Astrocyte of the cerebellum (primary cell): Measurements from ENCODE around the gene TCN2.
"Not testable (repeated sequence)": the region's sequence is repeated elsewhere in the genome, so short reads cannot be mapped to it uniquely, and the experiment has no call there.

Experiments used
- DNase-seq: peaks from one replicate; pipeline ENCODE4 v3.0.0-alpha.2; 2011; ENCODE audit warnings: low read depth
- H3K4me3 ChIP-seq: 2 replicates; pipeline ENCODE4 v1.5.1; 2011; ENCODE audit warnings: mild to moderate bottlenecking, low read depth, low read length, moderate library complexity
- CTCF ChIP-seq: IDR thresholded peaks from 2 replicates; pipeline ENCODE4 v1.5.1; 2012; ENCODE audit warnings: low read length, low read depth, moderate library complexity, mild to moderate bottlenecking; ENCODE audit errors: missing control alignments
- in situ Hi-C: cut with HindIII; loops from 2 replicates; pipeline ENCODE4 v1.10.0; 2017; ENCODE audit warnings: low sequenced_read_pairs

TCN2 gene

GRCh38 chr22:30591191-30591587 is 15.8 kb upstream of the TCN2 start:
- no peak for DNase-seq
- in situ Hi-C loops = no loop called here
- H3K4me3 ChIP-seq = peak overlapping the region; percentile 87
- no peak for TF ChIP-seq CTCF

DNA sequence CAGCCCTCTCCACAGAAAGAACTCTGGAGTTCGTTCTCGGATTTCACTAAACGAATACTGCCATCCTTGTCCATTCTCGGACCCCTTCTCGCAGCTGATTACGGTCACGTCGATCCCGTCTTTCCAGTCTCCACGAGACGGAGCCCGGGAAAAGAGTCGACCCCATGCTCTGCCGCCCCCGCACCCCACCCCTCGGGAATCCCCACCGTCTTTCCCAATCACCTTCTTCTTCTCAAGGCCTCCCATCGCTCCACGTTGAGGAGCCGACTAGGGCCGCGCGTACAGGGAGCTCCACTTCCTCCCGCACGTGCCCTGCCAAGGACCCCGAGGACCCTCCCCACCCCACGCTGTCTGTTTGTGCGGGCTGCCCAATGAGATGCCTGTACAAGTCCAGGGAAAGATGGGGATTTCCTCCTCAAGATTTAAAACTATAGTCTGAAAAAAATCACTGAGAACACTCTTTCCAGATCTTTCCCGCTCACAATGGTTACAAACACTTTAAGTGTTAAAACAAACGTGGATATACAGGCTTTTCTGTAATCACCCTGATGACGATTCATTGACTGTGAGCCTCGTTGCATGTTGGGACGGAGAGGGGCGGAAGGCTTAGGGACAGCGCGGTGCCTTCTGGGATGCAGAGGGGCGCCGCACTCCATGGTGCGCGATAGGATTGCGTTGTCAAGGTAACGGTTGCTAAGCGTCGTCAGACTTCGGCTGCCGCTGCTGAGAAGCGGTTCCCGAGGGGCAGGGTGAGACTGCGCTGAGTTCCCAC is 15.2 kb upstream of the TCN2 start, which contains the start of gene PES1:
PES1 (minus strand) TSS at position 323 of the 772 bp plus-strand sequence; CDS start at position 246, 77 bp downstream.
- H3K4me3 ChIP-seq = peak within 1 kb of the TSS; percentile 87
- in situ Hi-C loops = no loop called here

GRCh38 chr22:30592360-30592713 is 14.6 kb upstream of the TCN2 start:
- DNase-seq, in situ Hi-C loops: not testable (repeated sequence)
- H3K4me3 ChIP-seq = peak overlapping the region; percentile 29

More for the DNA sequence above, 15.2 kb upstream of the TCN2 start, which contains the start of gene PES1:
- DNase-seq = peak; percentile 97
- TF ChIP-seq CTCF = no peak

DNA sequence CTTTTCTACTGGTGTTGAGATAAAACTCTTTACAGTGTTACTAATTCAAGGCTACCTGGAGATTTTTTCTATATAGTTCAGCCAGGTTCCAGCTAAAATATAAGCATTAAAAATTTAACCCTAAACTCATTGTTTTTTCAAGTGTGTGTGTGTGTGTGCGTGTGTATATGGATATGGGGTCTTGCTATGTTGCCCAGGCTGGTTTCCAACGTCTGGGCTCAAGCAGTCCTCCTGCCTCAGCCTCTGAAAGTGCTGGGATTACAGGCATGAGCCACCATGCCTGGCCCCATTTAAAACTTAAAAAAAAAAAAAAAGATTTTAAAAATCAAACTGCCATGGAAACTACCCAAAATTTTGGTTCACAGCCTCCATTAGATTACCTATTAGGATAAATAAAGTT is 10.8 kb upstream of the TCN2 start:
- no peak for TF ChIP-seq CTCF
- no peak overlapping the region for H3K4me3 ChIP-seq
- in situ Hi-C loops = no loop called here

DNA sequence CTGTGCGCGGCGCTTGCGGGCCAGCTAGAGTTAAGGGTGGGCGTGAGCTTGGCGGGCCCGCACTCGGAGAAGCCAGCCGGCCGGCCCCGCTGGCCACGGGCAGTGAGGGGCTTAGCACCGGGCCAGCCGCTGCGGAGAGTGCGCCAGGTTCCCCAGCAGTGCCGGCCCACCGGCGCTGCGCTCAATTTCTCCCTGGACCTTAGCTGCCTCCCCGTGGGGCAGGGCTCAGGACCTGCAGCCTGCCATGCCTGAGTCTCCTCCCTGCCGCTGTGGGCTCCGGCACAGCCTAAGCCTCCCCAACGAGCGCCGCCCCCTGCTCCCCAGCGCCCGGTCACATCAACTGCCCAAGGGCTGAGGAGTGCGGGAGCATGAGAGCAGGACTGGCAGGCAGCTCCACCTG is 10.1 kb upstream of the TCN2 start:
- in situ Hi-C loops = no loop called here
- H3K4me3 ChIP-seq = no peak overlapping the region
- no peak for DNase-seq
- no peak for TF ChIP-seq CTCF

More for the DNA sequence above, 10.8 kb upstream of the TCN2 start:
- DNase-seq = no peak

DNA sequence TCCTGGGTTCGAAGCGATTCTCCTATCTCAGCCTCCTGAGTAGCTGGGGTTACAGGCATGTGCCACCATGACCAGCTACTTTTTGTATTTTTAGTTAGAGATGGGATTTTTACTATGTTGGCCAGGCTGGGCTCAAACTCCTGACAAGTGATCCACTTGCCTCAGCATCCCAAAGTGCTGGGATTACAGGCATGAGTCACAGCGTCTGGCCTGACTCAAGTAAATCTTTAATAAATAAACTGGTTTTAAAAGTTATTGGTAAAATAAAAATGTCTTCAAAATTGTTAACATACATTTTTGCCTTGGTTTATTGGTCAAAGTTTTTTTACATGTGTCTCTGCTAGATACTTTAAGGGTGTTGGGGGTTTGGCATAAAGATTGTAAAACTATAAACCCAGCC is 8.0 kb upstream of the TCN2 start:
- in situ Hi-C loops = no loop called here
- DNase-seq = no peak
- H3K4me3 ChIP-seq = no peak overlapping the region
- no peak for TF ChIP-seq CTCF

DNA sequence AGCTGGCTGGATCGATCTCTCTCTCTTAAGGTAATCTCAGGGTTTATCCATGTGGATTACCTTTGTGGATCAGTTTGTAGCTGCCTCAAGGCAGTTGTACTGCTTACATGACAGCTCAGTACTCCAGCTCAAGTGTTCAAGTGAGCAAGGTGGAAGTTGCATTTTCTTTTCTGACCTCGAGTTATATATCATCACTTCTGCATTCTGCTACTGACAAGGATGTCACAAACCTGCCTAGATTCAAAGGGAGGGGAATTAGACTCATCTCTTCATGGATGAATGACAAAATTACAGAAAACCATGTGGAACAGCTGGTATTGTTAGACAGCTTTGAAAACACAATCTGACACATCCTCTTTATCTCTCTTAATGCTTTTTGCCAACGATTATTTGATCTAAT is 6.1 kb upstream of the TCN2 start:
- TF ChIP-seq CTCF = no peak
- H3K4me3 ChIP-seq = no peak overlapping the region
- DNase-seq = no peak
- in situ Hi-C loops = no loop called here
